ENCODE data around the gene DHRSX. TPM values are rescaled to one million over a fixed set of nuclear protein-coding genes. Genes with fewer than 3 reads are reported as not detected.
"Not testable (repeated sequence)": the region's sequence is repeated elsewhere in the genome, so short reads cannot be mapped to it uniquely, and the experiment has no call there.

Gene DHRSX
- total RNA-seq, 1 donor from 2014 or later, result 42.2 TPM

GRCh38 chrX:2387614-2388239 is 113.0 kb downstream of the DHRSX start:
- no peak for DNase-seq (ENCODE audit: extremely low spot score, unreplicated experiment)
- Mint-ChIP-seq H3K27ac (ENCODE audit: unreplicated experiment) (no peak overlapping the region), H3K9me3 (ENCODE audit: unreplicated experiment) (no peaks in the 10 kb centered on the region), H3K27me3 (ENCODE audit: unreplicated experiment) (no peaks in the 10 kb centered on the region), H3K4me1 (ENCODE audit: unreplicated experiment) (peaks cover 16% of the 10 kb centered on the region), H3K4me3 (ENCODE audit: unreplicated experiment) (no peak overlapping the region), H3K36me3 (ENCODE audit: unreplicated experiment) (peaks cover 22% of the 10 kb centered on the region)
- no peak for TF ChIP-seq CTCF (IDR thresholded peaks at IDR 0.05)

- no peak overlapping the region for H3K4me3 Mint-ChIP-seq (ENCODE audit: unreplicated experiment)
- H3K36me3 Mint-ChIP-seq (ENCODE audit: unreplicated experiment), result peaks cover 9% of the 10 kb centered on the region
- no peaks in the 10 kb centered on the region for H3K27me3 Mint-ChIP-seq (ENCODE audit: unreplicated experiment)
- TF ChIP-seq CTCF (IDR thresholded peaks at IDR 0.05), result no peak
- no peaks in the 10 kb centered on the region for H3K9me3 Mint-ChIP-seq (ENCODE audit: unreplicated experiment)
- H3K27ac Mint-ChIP-seq (ENCODE audit: unreplicated experiment), result no peak overlapping the region
- H3K4me1 Mint-ChIP-seq (ENCODE audit: unreplicated experiment), result peaks cover 7% of the 10 kb centered on the region
- DNase-seq (ENCODE audit: extremely low spot score, unreplicated experiment), result no peak
Observed at GRCh38 chrX:2385224-2385623, 115.6 kb downstream of the DHRSX start.

GRCh38 chrX:2384486-2384885 is 116.3 kb downstream of the DHRSX start:
- DNase-seq (ENCODE audit: extremely low spot score, unreplicated experiment), result no peak
- Mint-ChIP-seq H3K27ac (ENCODE audit: unreplicated experiment) (no peak overlapping the region), H3K36me3 (ENCODE audit: unreplicated experiment) (peaks cover 9% of the 10 kb centered on the region), H3K27me3 (ENCODE audit: unreplicated experiment) (no peaks in the 10 kb centered on the region), H3K4me3 (ENCODE audit: unreplicated experiment) (no peak overlapping the region), H3K9me3 (ENCODE audit: unreplicated experiment) (no peaks in the 10 kb centered on the region), H3K4me1 (ENCODE audit: unreplicated experiment) (peaks cover 7% of the 10 kb centered on the region)
- TF ChIP-seq CTCF (IDR thresholded peaks at IDR 0.05), result no peak

GRCh38 chrX:2383735-2384134 is 117.0 kb downstream of the DHRSX start:
- no peak for TF ChIP-seq CTCF (IDR thresholded peaks at IDR 0.05)
- H3K27ac Mint-ChIP-seq (ENCODE audit: unreplicated experiment), result no peak overlapping the region
- H3K4me1 Mint-ChIP-seq (ENCODE audit: unreplicated experiment), result peaks cover 7% of the 10 kb centered on the region
- H3K4me3 Mint-ChIP-seq (ENCODE audit: unreplicated experiment), result no peak overlapping the region
- H3K9me3 Mint-ChIP-seq (ENCODE audit: unreplicated experiment), result no peaks in the 10 kb centered on the region
- H3K27me3 Mint-ChIP-seq (ENCODE audit: unreplicated experiment), result no peaks in the 10 kb centered on the region
- peaks cover 2% of the 10 kb centered on the region for H3K36me3 Mint-ChIP-seq (ENCODE audit: unreplicated experiment)
- DNase-seq (ENCODE audit: extremely low spot score, unreplicated experiment), result no peak

- H3K9me3 Mint-ChIP-seq (ENCODE audit: unreplicated experiment), result no peaks in the 10 kb centered on the region
- no peaks in the 10 kb centered on the region for H3K27me3 Mint-ChIP-seq (ENCODE audit: unreplicated experiment)
- peaks cover 4% of the 10 kb centered on the region for H3K36me3 Mint-ChIP-seq (ENCODE audit: unreplicated experiment)
- no peak for TF ChIP-seq CTCF (IDR thresholded peaks at IDR 0.05)
- H3K4me1 Mint-ChIP-seq (ENCODE audit: unreplicated experiment), result peaks cover 7% of the 10 kb centered on the region
- H3K4me3 Mint-ChIP-seq (ENCODE audit: unreplicated experiment), result no peak overlapping the region
- DNase-seq (ENCODE audit: extremely low spot score, unreplicated experiment), result no peak
- no peak overlapping the region for H3K27ac Mint-ChIP-seq (ENCODE audit: unreplicated experiment)
Observed at GRCh38 chrX:2383144-2383543, 117.6 kb downstream of the DHRSX start.

GRCh38 chrX:2382433-2383048 is 118.2 kb downstream of the DHRSX start:
- not testable (repeated sequence) for H3K4me3 Mint-ChIP-seq (ENCODE audit: unreplicated experiment)

More at GRCh38 chrX:2382433-2383048, 118.2 kb downstream of the DHRSX start:
- not testable (repeated sequence) for H3K36me3 Mint-ChIP-seq (ENCODE audit: unreplicated experiment); H3K27ac Mint-ChIP-seq (ENCODE audit: unreplicated experiment); DNase-seq (ENCODE audit: extremely low spot score, unreplicated experiment); H3K4me1 Mint-ChIP-seq (ENCODE audit: unreplicated experiment); H3K9me3 Mint-ChIP-seq (ENCODE audit: unreplicated experiment); H3K27me3 Mint-ChIP-seq (ENCODE audit: unreplicated experiment)

Data from osteocyte (in vitro differentiated cells).